CD4-positive, alpha-beta T cell (primary cell): Measurements from ENCODE around the gene ELMO1. TPM values are rescaled to one million over a fixed set of nuclear protein-coding genes. Genes with fewer than 3 reads are reported as not detected.

Experiments used
- ATAC-seq: fragments of 200-7000 bp; cut with Tn5 transposase; one replicate; pipeline ENCODE4 v1.10.0; 2022; ENCODE audit warnings: mild to moderate bottlenecking; ENCODE audit not compliant: poor library complexity
- CTCF ChIA-PET: fragments of 350-600 bp; sonication (Branson Sonifier 250); formaldehyde crosslinking; loops from one replicate; lab custom pipeline; 2021; ENCODE audit warnings: antibody characterized with exemption, inconsistent platforms; lab: Charles Lee
- POLR2A ChIA-PET: fragments of 350-600 bp; sonication (Branson Sonifier 250); formaldehyde crosslinking; loops from one replicate; lab custom pipeline; 2021; ENCODE audit warnings: antibody characterized with exemption, inconsistent platforms; lab: Charles Lee
- DNase-seq, 14 experiments: peaks; one replicate each; pipeline ENCODE4 v3.0.0-alpha.2; 2013 to 2020; ENCODE audit warnings: mixed read lengths in 2 of 14
- H3K27ac ChIP-seq, 2 donors: one replicate each; pipeline versions ENCODE4 v1.5.1 to v1.7.0; 2013; ENCODE audit warnings: low read length in 2 of 2, low read depth in 1 of 2, mild to moderate bottlenecking in 1 of 2
- H3K27me3 ChIP-seq, 2 experiments: 1 replicate in 1 of 2; 2 replicates in 1 of 2; pipeline versions ENCODE4 v1.6.1 to v1.7.0; 2013; ENCODE audit warnings: low read length in 2 of 2, control low read depth in 1 of 2, mild to moderate bottlenecking in 1 of 2, moderate library complexity in 1 of 2; ENCODE audit not compliant: insufficient read depth in 2 of 2, control insufficient read depth in 1 of 2
- H3K36me3 ChIP-seq: one replicate; pipeline ENCODE4 v1.6.1; 2013; ENCODE audit warnings: low read length, control low read depth; ENCODE audit not compliant: insufficient read depth
- H3K4me1 ChIP-seq: one replicate; pipeline ENCODE4 v1.6.1; 2013; ENCODE audit warnings: low read length, control low read depth; ENCODE audit not compliant: insufficient read depth
- H3K4me3 ChIP-seq: one replicate; pipeline ENCODE4 v1.5.1; 2013; ENCODE audit warnings: mild to moderate bottlenecking, low read length, moderate library complexity
- H3K9me3 ChIP-seq, 2 experiments: 1 replicate in 1 of 2; 2 replicates in 1 of 2; pipeline versions ENCODE4 v1.6.1 to v1.7.0; 2013; ENCODE audit warnings: low read length in 2 of 2, mild to moderate bottlenecking in 2 of 2, control low read depth in 1 of 2, moderate library complexity in 1 of 2; ENCODE audit not compliant: control insufficient read depth in 1 of 2, insufficient read depth in 1 of 2
- H3K27ac Mint-ChIP-seq: one replicate; pipeline ENCODE4 v1.8.0; 2020; ENCODE audit warnings: mixed read lengths
- H3K27me3 Mint-ChIP-seq: one replicate; pipeline ENCODE4 v1.8.0; 2021; ENCODE audit warnings: mixed read lengths
- H3K36me3 Mint-ChIP-seq: one replicate; pipeline ENCODE4 v1.8.0; 2021; ENCODE audit warnings: low read depth, mixed read lengths
- H3K4me1 Mint-ChIP-seq: one replicate; pipeline ENCODE4 v1.8.0; 2021; ENCODE audit warnings: low read depth, mixed read lengths
- H3K4me3 Mint-ChIP-seq: one replicate; pipeline ENCODE4 v1.8.0; 2020; ENCODE audit warnings: mild to moderate bottlenecking, mixed read lengths
- H3K9me3 Mint-ChIP-seq: one replicate; pipeline ENCODE4 v1.8.0; 2020; ENCODE audit warnings: mixed read lengths
- CTCF ChIP-seq: fragments of 200-600 bp; IDR thresholded peaks from one replicate; pipeline ENCODE4 v1.8.0; 2022; ENCODE audit warnings: antibody characterized with exemption, mild to moderate bottlenecking
- intact Hi-C, 2 experiments: fragments of 100-400 bp; cut with DNase I in 1 of 2; cut with micrococcal nuclease in 1 of 2; formaldehyde crosslinking; loops; one replicate each; pipeline versions ENCODE4 v1.15.1 to v1.9.0; 2023 to 2025; cut with DNase I, micrococcal nuclease
- total RNA-seq, 174 experiments: library from RNA in 2 of 174; stranded (reverse) in 2 of 174; gene quantifications; one replicate each; pipeline ENCODE4 v1.2.3 and lab custom pipeline; 2021 to 2026

Gene ELMO1
- total RNA-seq, 2 experiments from 2014 or later: 117 to 120 TPM

GRCh38 chr7:37488163-37488764, 39.6 kb upstream of the ELMO1 start:
- H3K27me3 ChIP-seq: no peaks in the 10 kb centered on the region
- DNase-seq: no peak
- H3K4me1 ChIP-seq: no peaks in the 10 kb centered on the region
- Mint-ChIP-seq H3K27me3 (no peaks in the 10 kb centered on the region), H3K4me3 (no peak overlapping the region), H3K4me1 (no peaks in the 10 kb centered on the region), H3K36me3 (no peaks in the 10 kb centered on the region), H3K9me3 (no peaks in the 10 kb centered on the region), H3K27ac (no peak overlapping the region)
- no peaks in the 10 kb centered on the region for H3K36me3 ChIP-seq
- ChIA-PET CTCF (no interaction called here), POLR2A (interaction anchor here (0.6 kb wide), 1 partner anchor 11 kb away, joined by 3 read pairs; no protein-coding TSS in a partner anchor)
- H3K9me3 ChIP-seq: peaks cover 0 to 13% of the 10 kb centered on the region in 2 experiments
- intact Hi-C loops: no loop called here
- ATAC-seq: no peak
- no peak overlapping the region for H3K4me3 ChIP-seq
- H3K27ac ChIP-seq: no peak overlapping the region
- TF ChIP-seq CTCF: no peak

- H3K27me3 Mint-ChIP-seq: peaks cover 7% of the 10 kb centered on the region
- H3K4me3 Mint-ChIP-seq: no peak overlapping the region
- Histone ChIP-seq H3K27me3 (no peaks in the 10 kb centered on the region), H3K27ac (no peak overlapping the region), H3K4me1 (no peaks in the 10 kb centered on the region), H3K9me3 (peaks cover 0 to 6% of the 10 kb centered on the region in 2 experiments), H3K36me3 (no peaks in the 10 kb centered on the region), H3K4me3 (no peak overlapping the region)
- ChIA-PET CTCF (no interaction called here), POLR2A (no interaction called here)
- no peaks in the 10 kb centered on the region for H3K9me3 Mint-ChIP-seq
- H3K4me1 Mint-ChIP-seq: no peaks in the 10 kb centered on the region
- no peak overlapping the region for H3K27ac Mint-ChIP-seq
- TF ChIP-seq CTCF: no peak
- DNase-seq (no peak), ATAC-seq (no peak)
- no peaks in the 10 kb centered on the region for H3K36me3 Mint-ChIP-seq
- intact Hi-C loops: no loop called here
Measured at GRCh38 chr7:37484426-37485073, 35.9 kb upstream of the ELMO1 start.

GRCh38 chr7:37483627-37484026, 35.0 kb upstream of the ELMO1 start:
- Mint-ChIP-seq H3K9me3 (no peaks in the 10 kb centered on the region), H3K27me3 (peaks cover 7% of the 10 kb centered on the region), H3K4me1 (no peaks in the 10 kb centered on the region), H3K36me3 (no peaks in the 10 kb centered on the region), H3K4me3 (no peak overlapping the region), H3K27ac (no peak overlapping the region)
- ChIA-PET POLR2A (no interaction called here), CTCF (no interaction called here)
- intact Hi-C loops: no loop called here
- peaks cover 0 to 6% of the 10 kb centered on the region in 2 experiments for H3K9me3 ChIP-seq
- no peak overlapping the region for H3K4me3 ChIP-seq
- H3K27me3 ChIP-seq: no peaks in the 10 kb centered on the region
- H3K27ac ChIP-seq: no peak overlapping the region
- ATAC-seq (no peak), DNase-seq (no peak)
- TF ChIP-seq CTCF: no peak
- H3K4me1 ChIP-seq: no peaks in the 10 kb centered on the region
- no peaks in the 10 kb centered on the region for H3K36me3 ChIP-seq
